KMS-11 (cell line): ENCODE results near the gene TAS1R2.

Experiments used
- H2AFZ ChIP-seq: fragments of 200-600 bp; sonication (generic); 2 replicates; pipeline ENCODE4 v1.6.1; 2016; ENCODE audit warnings: antibody characterized with exemption, mixed run types, low read depth
- H3K27ac ChIP-seq: fragments of 200-600 bp; sonication (generic); 2 replicates; pipeline ENCODE4 v1.6.1; 2016; ENCODE audit warnings: mild to moderate bottlenecking, mixed run types
- H3K27me3 ChIP-seq: fragments of 200-600 bp; sonication (generic); 2 replicates; pipeline ENCODE4 v1.6.1; 2017; ENCODE audit warnings: mild to moderate bottlenecking, low read depth, mixed run types, moderate library complexity; ENCODE audit not compliant: insufficient read depth
- H3K36me3 ChIP-seq: fragments of 200-600 bp; sonication (generic); 2 replicates; pipeline ENCODE4 v1.6.1; 2017; ENCODE audit warnings: mild to moderate bottlenecking, mixed run types; ENCODE audit not compliant: insufficient read depth
- H3K4me1 ChIP-seq: fragments of 200-600 bp; sonication (generic); 2 replicates; pipeline ENCODE4 v1.6.1; 2016; ENCODE audit warnings: mild to moderate bottlenecking, low read depth, mixed run types; ENCODE audit not compliant: poor library complexity, severe bottlenecking
- H3K4me2 ChIP-seq: fragments of 200-600 bp; sonication (generic); 2 replicates; pipeline ENCODE4 v1.7.0; 2016; ENCODE audit warnings: mild to moderate bottlenecking, mixed run types
- H3K4me3 ChIP-seq: fragments of 200-600 bp; sonication (generic); IDR thresholded peaks from 2 replicates; pipeline ENCODE4 v1.6.1; 2017; ENCODE audit warnings: low read depth, low read length, mixed read lengths; ENCODE audit not compliant: insufficient read depth
- H3K79me2 ChIP-seq: fragments of 200-600 bp; sonication (generic); 2 replicates; pipeline ENCODE4 v1.6.1; 2016; ENCODE audit warnings: low read depth, mixed run types; ENCODE audit not compliant: insufficient read depth
- H3K9ac ChIP-seq: fragments of 200-600 bp; sonication (generic); 2 replicates; pipeline ENCODE4 v1.6.1; 2016; ENCODE audit warnings: mild to moderate bottlenecking, mixed run types
- H4K20me1 ChIP-seq: fragments of 200-600 bp; sonication (generic); 2 replicates; pipeline ENCODE4 v1.6.1; 2016; ENCODE audit warnings: mild to moderate bottlenecking, mixed run types; ENCODE audit not compliant: insufficient read depth
- TF ChIP-seq, protein P1 (sequence below): fragments of 200-600 bp; sonication (generic); conservative IDR thresholded peaks from 2 replicates; pipeline ENCODE4 v1.6.1; 2017; ENCODE audit warnings: low read depth, mild to moderate bottlenecking, antibody characterized with exemption, low read length, moderate library complexity, mixed read lengths

TAS1R2 gene

DNA sequence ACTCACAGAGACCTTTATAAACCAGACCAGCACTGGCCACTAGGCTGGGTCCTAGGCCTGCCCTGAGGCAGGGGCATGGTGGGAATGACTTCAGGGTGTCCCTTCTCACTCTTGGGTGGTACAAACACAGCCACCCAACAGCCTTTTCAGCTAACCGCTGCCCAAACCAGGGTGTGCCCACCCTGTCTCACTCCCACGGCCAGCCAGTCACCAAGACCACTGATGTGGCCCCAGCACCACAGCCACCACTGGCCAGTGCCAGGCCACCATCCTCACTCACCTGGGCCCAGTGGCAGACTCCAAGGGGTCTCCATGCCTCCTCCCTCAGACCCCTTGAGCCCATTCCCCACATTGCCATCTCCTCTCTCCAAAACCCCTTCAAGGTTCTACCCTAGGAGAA, 27.8 kb downstream of the TAS1R2 start:
- Histone ChIP-seq H2AFZ (no peak overlapping the region), H3K36me3 (no peaks in the 10 kb centered on the region), H4K20me1 (no peaks in the 10 kb centered on the region), H3K4me3 (no peak overlapping the region), H3K9ac (no peak overlapping the region), H3K4me2 (no peak overlapping the region), H3K79me2 (no peaks in the 10 kb centered on the region), H3K27me3 (peaks cover 16% of the 10 kb centered on the region; the same call in 1 of the 2 replicates), H3K4me1 (no peaks in the 10 kb centered on the region), H3K27ac (no peak overlapping the region)
- TF ChIP-seq, protein P1, sequence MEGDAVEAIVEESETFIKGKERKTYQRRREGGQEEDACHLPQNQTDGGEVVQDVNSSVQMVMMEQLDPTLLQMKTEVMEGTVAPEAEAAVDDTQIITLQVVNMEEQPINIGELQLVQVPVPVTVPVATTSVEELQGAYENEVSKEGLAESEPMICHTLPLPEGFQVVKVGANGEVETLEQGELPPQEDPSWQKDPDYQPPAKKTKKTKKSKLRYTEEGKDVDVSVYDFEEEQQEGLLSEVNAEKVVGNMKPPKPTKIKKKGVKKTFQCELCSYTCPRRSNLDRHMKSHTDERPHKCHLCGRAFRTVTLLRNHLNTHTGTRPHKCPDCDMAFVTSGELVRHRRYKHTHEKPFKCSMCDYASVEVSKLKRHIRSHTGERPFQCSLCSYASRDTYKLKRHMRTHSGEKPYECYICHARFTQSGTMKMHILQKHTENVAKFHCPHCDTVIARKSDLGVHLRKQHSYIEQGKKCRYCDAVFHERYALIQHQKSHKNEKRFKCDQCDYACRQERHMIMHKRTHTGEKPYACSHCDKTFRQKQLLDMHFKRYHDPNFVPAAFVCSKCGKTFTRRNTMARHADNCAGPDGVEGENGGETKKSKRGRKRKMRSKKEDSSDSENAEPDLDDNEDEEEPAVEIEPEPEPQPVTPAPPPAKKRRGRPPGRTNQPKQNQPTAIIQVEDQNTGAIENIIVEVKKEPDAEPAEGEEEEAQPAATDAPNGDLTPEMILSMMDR, result no peak

DNA sequence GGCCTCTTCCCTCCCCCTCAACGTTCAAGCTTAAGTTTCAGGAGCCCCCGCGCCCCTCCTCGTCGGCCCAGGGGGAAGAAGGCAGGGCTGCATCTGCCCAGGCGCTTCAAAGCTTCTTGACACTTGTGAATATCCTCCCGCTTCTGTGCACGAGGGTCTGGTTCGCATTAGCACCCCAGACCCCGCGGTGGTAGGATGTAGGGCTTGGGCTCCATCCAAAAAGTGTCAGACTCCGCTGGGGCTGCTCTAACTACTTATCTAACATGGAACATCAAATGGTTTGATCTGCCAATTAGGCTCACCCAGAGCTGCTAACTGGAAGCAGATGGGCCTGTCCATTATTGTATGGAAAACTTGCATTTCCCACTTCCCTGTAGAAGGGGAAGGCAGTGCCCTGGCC, 28.9 kb downstream of the TAS1R2 start:
- no peak overlapping the region for H3K4me2 ChIP-seq
- TF ChIP-seq, protein P1, result no peak
- H4K20me1 ChIP-seq, result no peaks in the 10 kb centered on the region
- no peak overlapping the region for H3K9ac ChIP-seq
- H3K4me1 ChIP-seq, result no peaks in the 10 kb centered on the region
- no peak overlapping the region for H3K27ac ChIP-seq
- no peak overlapping the region for H2AFZ ChIP-seq
- H3K79me2 ChIP-seq, result no peaks in the 10 kb centered on the region
- peaks cover 16% of the 10 kb centered on the region; the same call in 1 of the 2 replicates for H3K27me3 ChIP-seq
- H3K4me3 ChIP-seq, result no peak overlapping the region
- no peaks in the 10 kb centered on the region for H3K36me3 ChIP-seq

DNA sequence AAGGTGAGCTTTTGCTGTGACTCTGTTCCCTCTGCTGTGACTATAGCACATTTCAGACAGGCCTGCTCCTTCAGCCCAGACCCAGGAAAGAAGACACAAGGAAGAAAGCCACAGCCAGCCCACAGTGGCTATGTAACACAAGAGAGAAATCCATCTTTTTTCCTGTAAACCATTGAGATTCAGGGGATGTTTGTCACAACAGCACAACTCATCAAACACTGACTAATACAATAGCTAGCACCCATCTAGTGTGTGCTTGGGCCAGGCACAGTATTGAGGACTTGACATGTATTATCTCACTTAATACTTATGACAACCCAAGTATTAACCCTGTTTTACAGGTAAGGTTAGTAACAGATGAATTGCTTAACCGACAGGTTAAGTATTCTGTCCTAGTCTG, 29.8 kb downstream of the TAS1R2 start:
- Histone ChIP-seq H3K27ac (no peak overlapping the region), H3K4me3 (no peak overlapping the region), H4K20me1 (no peaks in the 10 kb centered on the region), H3K4me2 (no peak overlapping the region), H3K4me1 (no peaks in the 10 kb centered on the region), H3K27me3 (peaks cover 10% of the 10 kb centered on the region; the same call in 1 of the 2 replicates), H3K79me2 (no peaks in the 10 kb centered on the region), H2AFZ (no peak overlapping the region), H3K36me3 (no peaks in the 10 kb centered on the region), H3K9ac (no peak overlapping the region)
- TF ChIP-seq, protein P1, result no peak

DNA sequence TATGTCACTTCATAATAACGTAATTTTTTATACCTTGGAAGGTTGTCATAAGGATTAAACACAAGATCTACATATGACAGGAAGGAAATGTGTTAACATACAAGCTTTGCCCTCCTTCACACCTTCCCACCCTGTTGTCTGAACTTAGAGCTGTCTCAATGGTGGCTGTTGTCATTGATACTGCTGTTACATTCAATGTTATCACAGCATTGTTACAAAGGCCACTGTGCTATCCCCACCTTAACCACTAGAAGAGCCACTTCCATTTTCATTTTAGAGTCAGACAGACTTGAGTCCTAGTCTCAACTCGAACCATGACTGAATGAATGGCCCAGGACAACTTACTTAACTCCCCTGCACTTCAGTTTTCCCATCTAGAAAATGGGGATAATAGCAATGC, 31.2 kb downstream of the TAS1R2 start:
- Histone ChIP-seq H3K9ac (no peak overlapping the region), H3K4me2 (no peak overlapping the region), H3K27me3 (peaks cover 10% of the 10 kb centered on the region; the same call in 1 of the 2 replicates), H3K79me2 (no peaks in the 10 kb centered on the region), H3K4me3 (no peak overlapping the region), H4K20me1 (no peaks in the 10 kb centered on the region), H2AFZ (no peak overlapping the region), H3K4me1 (no peaks in the 10 kb centered on the region), H3K36me3 (no peaks in the 10 kb centered on the region), H3K27ac (no peak overlapping the region)
- TF ChIP-seq, protein P1, result no peak

DNA sequence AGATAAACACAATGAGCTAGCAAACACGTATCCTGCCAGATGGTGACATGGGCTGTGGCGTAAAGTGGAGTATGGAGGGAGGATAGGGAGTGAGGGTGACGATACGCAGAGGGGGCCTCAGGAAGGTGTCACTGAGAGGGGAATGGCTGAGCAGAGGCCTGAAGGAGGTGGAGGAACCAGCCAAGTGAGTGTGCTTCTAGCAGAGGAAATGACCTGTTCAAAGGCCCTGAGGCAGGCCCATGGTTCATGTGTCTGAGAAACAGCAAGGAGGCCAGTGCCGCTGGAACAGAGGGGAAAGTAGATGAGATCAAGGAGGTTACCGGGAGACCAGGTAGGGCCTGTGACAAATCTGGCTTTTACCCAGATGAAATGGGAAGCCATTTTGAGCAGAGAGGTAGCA, 36.0 kb downstream of the TAS1R2 start:
- Histone ChIP-seq H3K9ac (no peak overlapping the region), H3K4me2 (no peak overlapping the region), H4K20me1 (no peaks in the 10 kb centered on the region), H3K4me1 (no peaks in the 10 kb centered on the region), H3K4me3 (no peak overlapping the region), H3K36me3 (no peaks in the 10 kb centered on the region), H2AFZ (no peak overlapping the region), H3K27ac (no peak overlapping the region), H3K27me3 (peaks cover 9% of the 10 kb centered on the region; the same call in 1 of the 2 replicates), H3K79me2 (no peaks in the 10 kb centered on the region)
- TF ChIP-seq, protein P1, result no peak
